Karpas-422 (cell line): ENCODE data around the gene LRRC4C. TPM values are rescaled to one million over a fixed set of nuclear protein-coding genes. Genes with fewer than 3 reads are reported as not detected.

Experiments used
- DNase-seq: peaks from one replicate; pipeline ENCODE4 v3.0.0-alpha.2; 2015
- H2AFZ ChIP-seq: fragments of 200-600 bp; sonication (generic); 2 replicates; pipeline ENCODE4 v1.6.1; 2014; ENCODE audit warnings: antibody characterized with exemption, low read length, mixed read lengths
- H3K27ac ChIP-seq: fragments of 200-600 bp; sonication (generic); 2 replicates; pipeline ENCODE4 v1.5.1; 2014; ENCODE audit warnings: mild to moderate bottlenecking, low read length, moderate library complexity
- H3K27me3 ChIP-seq: fragments of 200-600 bp; sonication (generic); 2 replicates; pipeline ENCODE4 v1.6.1; 2014; ENCODE audit warnings: low read length, mixed read lengths
- H3K36me3 ChIP-seq: fragments of 200-600 bp; sonication (generic); 2 replicates; pipeline ENCODE4 v1.6.1; 2014; ENCODE audit warnings: low read length, mixed read lengths; ENCODE audit not compliant: insufficient read depth
- H3K4me1 ChIP-seq: fragments of 200-600 bp; sonication (generic); 2 replicates; pipeline ENCODE4 v1.6.1; 2014; ENCODE audit warnings: mild to moderate bottlenecking, low read length, mixed read lengths
- H3K4me2 ChIP-seq: fragments of 200-600 bp; sonication (generic); 2 replicates; pipeline ENCODE4 v1.6.1; 2014; ENCODE audit warnings: low read length, low read depth, mild to moderate bottlenecking; ENCODE audit not compliant: poor library complexity, severe bottlenecking
- H3K4me3 ChIP-seq: fragments of 200-600 bp; sonication (generic); 2 replicates; pipeline ENCODE4 v1.5.1; 2014; ENCODE audit warnings: mild to moderate bottlenecking, antibody characterized with exemption, low read length, mixed read lengths
- H3K79me2 ChIP-seq: fragments of 200-600 bp; sonication (generic); 2 replicates; pipeline ENCODE4 v1.6.1; 2014; ENCODE audit warnings: mild to moderate bottlenecking, low read length, mixed read lengths
- H3K9ac ChIP-seq: fragments of 200-600 bp; sonication (generic); 2 replicates; pipeline ENCODE4 v1.6.0; 2014; ENCODE audit warnings: low read length
- H3K9me2 ChIP-seq: fragments of 200-600 bp; sonication (generic), shearing (Covaris generic); replicated peaks from 2 replicates; pipeline ENCODE4 v1.6.0; 2014; ENCODE audit warnings: mild to moderate bottlenecking, low read length, moderate library complexity; ENCODE audit not compliant: insufficient read depth
- H3K9me3 ChIP-seq: fragments of 300-700, 200-600 bp; sonication (generic); 2 replicates; pipeline ENCODE4 v1.6.1; 2014; ENCODE audit warnings: low read length, mixed read lengths
- H4K20me1 ChIP-seq: fragments of 200-600 bp; sonication (generic); 2 replicates; pipeline ENCODE4 v1.6.1; 2014; ENCODE audit warnings: mild to moderate bottlenecking, antibody characterized with exemption, low read length, low read depth; ENCODE audit not compliant: insufficient read depth
- total RNA-seq: library from RNA; depleted of rRNA; stranded (reverse); fragments of >200 nt; shearing (Covaris generic); gene quantifications from 2 replicates; pipeline ENCODE4 v1.2.3, GENCODE V29; 2014; ENCODE audit warnings: low replicate concordance

Gene LRRC4C
- total RNA-seq, 1 experiment from 2014 or later = not detected

DNA sequence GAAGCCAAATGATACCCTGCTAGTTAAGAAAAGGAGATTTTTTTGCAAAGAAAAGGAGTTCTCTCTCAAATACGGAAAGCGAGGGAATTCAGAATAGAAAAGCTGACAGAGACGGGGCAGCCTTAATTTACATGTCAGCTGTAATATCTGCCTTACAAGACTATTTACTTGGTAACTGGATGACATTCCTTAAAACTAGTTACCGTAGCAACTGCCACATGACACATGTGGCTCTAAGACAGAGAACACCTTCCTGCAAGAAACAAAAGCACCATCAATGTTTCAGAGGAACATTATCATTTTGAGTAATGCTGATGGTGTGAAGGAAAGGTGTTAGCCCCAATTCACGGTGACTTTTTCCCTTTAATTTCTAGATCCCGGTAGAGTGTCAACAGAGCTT lies 222.1 kb downstream of the LRRC4C start:
- H3K9me2 ChIP-seq = no peaks in the 10 kb centered on the region

GRCh38 chr11:41235668-41236067 lies 223.8 kb downstream of the LRRC4C start:
- no peak overlapping the region for H3K4me3 ChIP-seq
- no peaks in the 10 kb centered on the region for H3K4me1 ChIP-seq
- H3K4me2 ChIP-seq = no peak overlapping the region
- no peaks in the 10 kb centered on the region for H4K20me1 ChIP-seq
- H3K79me2 ChIP-seq = no peaks in the 10 kb centered on the region
- H3K36me3 ChIP-seq = no peaks in the 10 kb centered on the region
- DNase-seq = no peak
- no peaks in the 10 kb centered on the region for H3K27me3 ChIP-seq
- no peak overlapping the region for H3K27ac ChIP-seq
- H3K9me3 ChIP-seq = peaks cover 25% of the 10 kb centered on the region
- no peaks in the 10 kb centered on the region for H3K9me2 ChIP-seq
- no peak overlapping the region for H3K9ac ChIP-seq
- H2AFZ ChIP-seq = no peak overlapping the region

More for the DNA sequence above, 222.1 kb downstream of the LRRC4C start:
- H3K9me3 ChIP-seq = peaks cover 24% of the 10 kb centered on the region; the same call in 1 of the 2 replicates
- H3K36me3 ChIP-seq = no peaks in the 10 kb centered on the region
- H3K9ac ChIP-seq = no peak overlapping the region
- H2AFZ ChIP-seq = no peak overlapping the region
- no peak overlapping the region for H3K4me3 ChIP-seq
- H3K4me2 ChIP-seq = no peak overlapping the region
- no peaks in the 10 kb centered on the region for H3K4me1 ChIP-seq
- no peak for DNase-seq
- no peak overlapping the region for H3K27ac ChIP-seq
- no peaks in the 10 kb centered on the region for H4K20me1 ChIP-seq
- no peaks in the 10 kb centered on the region for H3K27me3 ChIP-seq
- H3K79me2 ChIP-seq = no peaks in the 10 kb centered on the region

DNA sequence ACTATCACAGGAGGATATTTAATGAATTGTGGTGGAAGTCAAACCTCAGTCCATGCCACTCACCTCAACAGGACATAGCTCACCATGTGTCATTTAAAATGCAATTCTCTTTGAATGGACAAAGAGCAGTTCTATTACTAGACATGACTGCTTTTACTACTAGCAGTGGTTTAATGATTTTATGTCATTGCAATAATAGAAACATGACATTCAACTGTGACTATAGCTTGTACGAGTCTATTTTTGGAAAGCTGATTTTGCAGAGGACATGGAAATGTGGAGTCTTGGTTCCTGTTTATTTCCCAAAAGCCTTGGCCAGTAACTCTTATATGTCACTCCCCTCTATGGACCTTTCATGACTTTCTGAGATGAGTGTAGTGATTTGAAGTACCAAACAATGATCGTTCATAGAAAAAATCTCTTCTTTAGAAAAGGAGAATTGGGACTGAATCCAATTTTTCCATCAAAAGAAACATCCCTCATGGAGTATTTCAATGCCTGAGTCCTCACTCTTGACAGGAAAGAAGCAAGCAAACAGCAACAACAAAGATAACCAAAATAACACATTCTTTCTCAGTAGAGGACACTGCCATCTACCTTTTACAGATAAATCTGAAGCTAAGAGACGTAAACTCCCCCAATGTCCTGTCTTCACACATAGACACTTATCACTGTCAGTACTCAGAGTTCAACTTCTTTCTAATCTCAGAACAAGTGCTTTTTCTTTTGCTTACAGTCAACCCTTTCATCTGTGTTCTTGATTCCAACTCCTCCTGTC lies 233.4 kb downstream of the LRRC4C start:
- Histone ChIP-seq H3K9me3 (peaks cover 39% of the 10 kb centered on the region), H3K79me2 (no peaks in the 10 kb centered on the region), H3K4me3 (no peak overlapping the region), H3K4me1 (no peaks in the 10 kb centered on the region), H2AFZ (no peak overlapping the region), H4K20me1 (no peaks in the 10 kb centered on the region), H3K9me2 (no peaks in the 10 kb centered on the region), H3K4me2 (no peak overlapping the region), H3K27me3 (no peaks in the 10 kb centered on the region), H3K27ac (no peak overlapping the region), H3K9ac (no peak overlapping the region), H3K36me3 (no peaks in the 10 kb centered on the region)
- no peak for DNase-seq

DNA sequence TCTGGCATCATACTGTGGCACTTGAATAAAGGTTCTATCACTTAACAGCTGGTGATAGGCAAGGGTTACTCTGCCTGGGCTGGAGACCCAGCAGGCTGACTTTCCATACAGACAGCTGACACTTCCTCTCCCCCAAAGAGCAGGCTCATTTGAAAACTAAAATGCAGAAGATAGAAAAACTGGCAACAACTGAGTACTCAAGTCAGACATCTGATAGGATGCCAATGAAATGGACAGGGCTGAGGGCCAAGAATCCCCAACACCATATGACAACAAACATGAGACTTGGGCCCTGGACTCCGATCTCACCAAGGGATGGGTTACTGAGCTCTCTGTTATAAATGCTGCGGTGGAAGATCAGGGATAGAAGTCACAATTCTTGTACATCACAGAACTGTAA lies 237.2 kb downstream of the LRRC4C start:
- no peaks in the 10 kb centered on the region for H3K27me3 ChIP-seq
- H3K4me2 ChIP-seq = no peak overlapping the region
- no peaks in the 10 kb centered on the region for H3K79me2 ChIP-seq
- H3K9me3 ChIP-seq = peaks cover 34% of the 10 kb centered on the region; the same call in 1 of the 2 replicates
- DNase-seq = no peak
- no peaks in the 10 kb centered on the region for H3K36me3 ChIP-seq
- no peak overlapping the region for H3K9ac ChIP-seq
- no peak overlapping the region for H3K4me3 ChIP-seq
- H3K4me1 ChIP-seq = no peaks in the 10 kb centered on the region
- no peak overlapping the region for H2AFZ ChIP-seq
- H3K9me2 ChIP-seq = no peaks in the 10 kb centered on the region
- no peak overlapping the region for H3K27ac ChIP-seq
- no peaks in the 10 kb centered on the region for H4K20me1 ChIP-seq

GRCh38 chr11:41206388-41206787 lies 253.1 kb downstream of the LRRC4C start:
- no peak for DNase-seq
- no peak overlapping the region for H2AFZ ChIP-seq

GRCh38 chr11:41201156-41201555 lies 258.3 kb downstream of the LRRC4C start:
- Histone ChIP-seq H3K9ac (no peak overlapping the region), H3K9me3 (peaks cover 9% of the 10 kb centered on the region), H3K4me3 (no peak overlapping the region), H3K4me2 (no peak overlapping the region), H3K4me1 (no peaks in the 10 kb centered on the region), H3K79me2 (no peaks in the 10 kb centered on the region), H2AFZ (no peak overlapping the region), H3K9me2 (no peaks in the 10 kb centered on the region), H4K20me1 (no peaks in the 10 kb centered on the region), H3K36me3 (no peaks in the 10 kb centered on the region), H3K27me3 (no peaks in the 10 kb centered on the region), H3K27ac (no peak overlapping the region)
- peak; percentile 56 for DNase-seq

More at GRCh38 chr11:41206388-41206787, 253.1 kb downstream of the LRRC4C start:
- Histone ChIP-seq H4K20me1 (no peaks in the 10 kb centered on the region), H3K27ac (no peak overlapping the region), H3K4me1 (no peaks in the 10 kb centered on the region), H3K4me2 (no peak overlapping the region), H3K9me3 (peaks cover 7% of the 10 kb centered on the region), H3K36me3 (no peaks in the 10 kb centered on the region), H3K79me2 (no peaks in the 10 kb centered on the region), H3K9me2 (no peaks in the 10 kb centered on the region), H3K4me3 (no peak overlapping the region), H3K9ac (no peak overlapping the region), H3K27me3 (no peaks in the 10 kb centered on the region)

DNA sequence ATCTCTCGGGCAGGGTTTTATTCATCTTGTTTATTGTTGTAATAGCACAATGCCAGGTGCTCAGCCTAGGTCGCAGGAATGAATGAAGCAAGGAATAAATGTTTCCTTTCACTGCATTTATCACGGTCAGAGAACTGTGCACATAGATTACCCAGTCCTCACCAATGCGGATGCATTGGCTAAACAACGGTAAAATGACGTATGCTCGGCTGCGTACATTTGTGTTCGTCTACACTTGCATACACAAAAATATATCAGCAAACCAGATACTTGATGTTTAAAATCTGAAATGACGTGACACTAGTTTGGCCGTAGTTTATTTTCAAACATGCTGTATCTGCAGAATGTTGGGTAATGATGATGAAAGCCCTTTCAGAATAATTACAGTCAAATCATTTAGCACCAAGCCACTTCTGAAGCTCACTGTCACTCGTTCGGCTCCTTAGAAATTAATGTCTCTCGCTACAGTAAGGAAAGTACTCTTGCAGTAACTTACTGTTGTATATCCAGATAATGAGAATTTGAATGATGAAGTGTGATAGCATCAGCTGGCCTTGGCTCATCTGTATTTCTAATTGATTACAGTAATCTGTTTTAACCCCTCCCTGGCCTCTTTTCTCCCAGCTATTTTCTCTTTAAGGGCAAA lies 268.9 kb downstream of the LRRC4C start:
- Histone ChIP-seq H3K9me3 (peaks cover 52% of the 10 kb centered on the region), H3K36me3 (no peaks in the 10 kb centered on the region), H4K20me1 (no peaks in the 10 kb centered on the region), H3K27me3 (no peaks in the 10 kb centered on the region), H2AFZ (no peak overlapping the region), H3K79me2 (no peaks in the 10 kb centered on the region), H3K9ac (no peak overlapping the region), H3K4me2 (no peak overlapping the region), H3K27ac (no peak overlapping the region), H3K4me3 (no peak overlapping the region), H3K4me1 (no peaks in the 10 kb centered on the region), H3K9me2 (no peaks in the 10 kb centered on the region)
- no peak for DNase-seq

- no peak overlapping the region for H3K4me2 ChIP-seq
- no peak overlapping the region for H3K27ac ChIP-seq
- H3K4me1 ChIP-seq = no peaks in the 10 kb centered on the region
- DNase-seq = no peak
- H4K20me1 ChIP-seq = no peaks in the 10 kb centered on the region
- no peaks in the 10 kb centered on the region for H3K27me3 ChIP-seq
- no peak overlapping the region for H3K4me3 ChIP-seq
- H3K36me3 ChIP-seq = no peaks in the 10 kb centered on the region
- H3K9ac ChIP-seq = no peak overlapping the region
- no peaks in the 10 kb centered on the region for H3K9me2 ChIP-seq
- H3K79me2 ChIP-seq = no peaks in the 10 kb centered on the region
- no peak overlapping the region for H2AFZ ChIP-seq
- H3K9me3 ChIP-seq = peaks cover 45% of the 10 kb centered on the region
Observed at GRCh38 chr11:41189701-41190436, 269.6 kb downstream of the LRRC4C start.
